Gastrocnemius medialis (tissue), 4 donors: ENCODE results near the gene SLC30A7.

Experiments
- CTCF ChIP-seq, 5 experiments: fragments of 450-650 bp in 3 of 5; fragments of 200-600 bp in 2 of 5; sonication (generic) in 2 of 5; IDR thresholded peaks in 4 of 5; conservative IDR thresholded peaks in 1 of 5; 1 replicate in 4 of 5; 2 replicates in 1 of 5; pipeline ENCODE4 v1.5.1; 2016 to 2019; ENCODE audit warnings: antibody characterized with exemption in 5 of 5, mild to moderate bottlenecking in 3 of 5, moderate library complexity in 3 of 5
- POLR2A ChIP-seq, 2 donors: fragments of 450-650 bp; IDR thresholded peaks; one replicate each; pipeline ENCODE4 v1.6.1; 2017; ENCODE audit warnings: antibody characterized with exemption in 2 of 2, mild to moderate bottlenecking in 2 of 2, moderate library complexity in 2 of 2

GRCh38 chr1:101008229-101008834 is 112.4 kb downstream of the SLC30A7 start:
- TF ChIP-seq POLR2A (IDR thresholded peaks at IDR 0.05) (no peak), CTCF (IDR thresholded peaks at IDR 0.05 in 4 of 5, conservative IDR thresholded peaks at IDR 0.05 in 1 of 5) (no peak)
